HepG2 (cell line): Measurements from ENCODE around the gene CFAP99. TPM values are rescaled to one million over a fixed set of nuclear protein-coding genes. Genes with fewer than 3 reads are reported as not detected.

Experiments used
- ATAC-seq: fragments of 200-7000 bp; cut with Tn5 transposase; 3 replicates; pipeline ENCODE4 v1.9.1; 2020; ENCODE audit warnings: mild to moderate bottlenecking, moderate library complexity
- BruUV-seq: library from RNA; stranded (reverse); fragments of 400-500 nt; replicated peaks from 2 replicates; lab custom pipeline; 2021; lab: Mats Ljungman, UMichigan
- CTCF ChIA-PET: fragments of 300-600 bp; formaldehyde crosslinking; extraction: SDS; loops from one replicate; lab custom pipeline; 2021; ENCODE audit warnings: low total read pairs, inconsistent platforms, low intra/inter-chr PET ratio; lab: Yijun Ruan, JAX
- POLR2A ChIA-PET: fragments of 350-600 bp; sonication (Branson Sonifier 250); formaldehyde crosslinking; loops from one replicate; lab custom pipeline; 2020; ENCODE audit warnings: antibody characterized with exemption, inconsistent platforms; lab: Yijun Ruan, JAX
- DNase-seq: peaks from one replicate; pipeline ENCODE4 v3.0.0-alpha.2; 2015; ENCODE audit warnings: low spot score
- FAIRE-seq: peaks from 3 replicates; lab custom pipeline; 2011; peaks lifted over from hg19 to GRCh38; lab: Jason Lieb, UNC
- H2AFZ ChIP-seq: one replicate; pipeline ENCODE4 v1.6.1; 2011; ENCODE audit warnings: low read length, inconsistent platforms
- H3K27ac ChIP-seq: fragments of 300-600 bp; 3 replicates; pipeline ENCODE4 v1.8.0; 2011; ENCODE audit warnings: mixed run types, mild to moderate bottlenecking, mixed read lengths, low read length, inconsistent platforms; ENCODE audit not compliant: insufficient read depth; ENCODE audit errors: extremely low read length
- H3K27me3 ChIP-seq, 2 experiments: fragments of 200-600 bp in 1 of 2; 2 replicates in 1 of 2; 3 replicates in 1 of 2; pipeline versions ENCODE4 v1.6.0 to v1.8.0; 2011; ENCODE audit warnings: low read length in 2 of 2, mild to moderate bottlenecking in 2 of 2, moderate library complexity in 2 of 2, inconsistent platforms in 1 of 2; ENCODE audit not compliant: insufficient read depth in 2 of 2, control insufficient read depth in 1 of 2
- H3K36me3 ChIP-seq, 2 experiments: fragments of 200-600 bp in 1 of 2; replicated peaks in 1 of 2; 2 replicates in 1 of 2; 3 replicates in 1 of 2; pipeline versions ENCODE4 v1.5.1 to v1.8.0; 2011; ENCODE audit warnings: low read length in 2 of 2, inconsistent platforms in 1 of 2; ENCODE audit not compliant: insufficient read depth in 2 of 2, control insufficient read depth in 1 of 2
- H3K4me1 ChIP-seq: 2 replicates; pipeline ENCODE4 v1.5.1; 2012; ENCODE audit warnings: low read length, inconsistent platforms; ENCODE audit not compliant: insufficient read depth
- H3K4me2 ChIP-seq: 2 replicates; pipeline ENCODE4 v1.6.0; 2011; ENCODE audit warnings: low read depth, low read length, inconsistent platforms
- H3K4me3 ChIP-seq, 3 experiments: fragments of 200-600 bp in 1 of 3; sonication (generic), shearing (Covaris generic) in 1 of 3; replicated peaks in 1 of 3; 2 replicates each; pipeline ENCODE4 v1.5.1; 2011 to 2016; ENCODE audit warnings: low read length in 3 of 3, inconsistent platforms in 2 of 3, low read depth in 2 of 3, mild to moderate bottlenecking in 2 of 3, control low read depth in 1 of 3, mixed read lengths in 1 of 3; ENCODE audit not compliant: insufficient read depth in 1 of 3
- H3K79me2 ChIP-seq: one replicate; pipeline ENCODE4 v1.6.1; 2011; ENCODE audit warnings: low read length, inconsistent platforms; ENCODE audit not compliant: insufficient read depth
- H3K9ac ChIP-seq: 2 replicates; pipeline ENCODE4 v1.6.0; 2011; ENCODE audit warnings: mild to moderate bottlenecking, low read depth, low read length, inconsistent platforms; ENCODE audit not compliant: insufficient read depth
- H3K9me3 ChIP-seq: 2 replicates; pipeline ENCODE4 v1.5.1; 2012; ENCODE audit warnings: mild to moderate bottlenecking, low read length
- H4K20me1 ChIP-seq: 2 replicates; pipeline ENCODE4 v1.6.0; 2011; ENCODE audit warnings: inconsistent platforms, mild to moderate bottlenecking, low read length, moderate library complexity; ENCODE audit not compliant: insufficient read depth
- CHD4 ChIP-seq: fragments of 200-600 bp; sonication (generic); IDR thresholded peaks from 2 replicates; pipeline ENCODE4 v1.7.0; 2017; ENCODE audit warnings: mild to moderate bottlenecking, low read length, borderline replicate concordance
- KDM5B ChIP-seq: sonication (generic); formaldehyde crosslinking; IDR thresholded peaks from 2 replicates; pipeline ENCODE4 v1.4.0; 2020; ENCODE audit warnings: missing genetic modification reagents, mild to moderate bottlenecking, borderline replicate concordance
- KLF15 ChIP-seq: sonication (generic); formaldehyde crosslinking; IDR thresholded peaks from 2 replicates; pipeline ENCODE4 v1.8.1; 2023; ENCODE audit warnings: borderline replicate concordance, mild to moderate bottlenecking, inconsistent platforms, missing genetic modification reagents, mixed read lengths
- ONECUT2 ChIP-seq: sonication (generic); formaldehyde crosslinking; IDR thresholded peaks from 2 replicates; pipeline ENCODE4 v1.4.0; 2020; ENCODE audit warnings: missing genetic modification reagents
- PHF5A ChIP-seq: IDR thresholded peaks from one replicate; pipeline ENCODE4 v1.6.1; 2018; ENCODE audit warnings: low read depth, missing genetic modification reagents; ENCODE audit not compliant: unreplicated experiment
- STAT5B ChIP-seq: sonication (generic); formaldehyde crosslinking; IDR thresholded peaks from 2 replicates; pipeline ENCODE4 v1.4.0; 2020; ENCODE audit warnings: missing genetic modification reagents
- THAP11 ChIP-seq: IDR thresholded peaks from 2 replicates; pipeline ENCODE4 v1.6.1; 2016; ENCODE audit warnings: missing biosample characterization, missing genetic modification reagents
- TMF1 ChIP-seq: sonication (generic); formaldehyde crosslinking; IDR thresholded peaks from 2 replicates; pipeline ENCODE4 v1.8.1; 2022; ENCODE audit warnings: low read depth, missing genetic modification reagents
- TRIM24 ChIP-seq: sonication (generic); formaldehyde crosslinking; IDR thresholded peaks from 2 replicates; pipeline ENCODE4 v1.8.0; 2022; ENCODE audit warnings: mild to moderate bottlenecking, missing genetic modification reagents
- ZBTB7B ChIP-seq: sonication (generic); formaldehyde crosslinking; IDR thresholded peaks from 2 replicates; pipeline ENCODE4 v1.4.0; 2020; ENCODE audit warnings: missing genetic modification reagents
- ZMYM2 ChIP-seq: sonication (generic); formaldehyde crosslinking; IDR thresholded peaks from 2 replicates; pipeline ENCODE4 v1.8.0; 2022; ENCODE audit warnings: mild to moderate bottlenecking, missing genetic modification reagents
- ZNF543 ChIP-seq: sonication (generic); formaldehyde crosslinking; IDR thresholded peaks from 2 replicates; pipeline ENCODE4 v1.4.0; 2020; ENCODE audit warnings: mild to moderate bottlenecking, missing genetic modification reagents
- ZNF883 ChIP-seq: sonication (generic); formaldehyde crosslinking; IDR thresholded peaks from 2 replicates; pipeline ENCODE4 v1.5.1; 2020; ENCODE audit warnings: mild to moderate bottlenecking, missing genetic modification reagents; ENCODE audit errors: not compliant biosample characterization
- ZSCAN22 ChIP-seq: sonication (generic); formaldehyde crosslinking; IDR thresholded peaks from 2 replicates; pipeline ENCODE4 v1.4.0; 2020; ENCODE audit warnings: mild to moderate bottlenecking, missing genetic modification reagents
- ZSCAN9 ChIP-seq: IDR thresholded peaks from 2 replicates; pipeline ENCODE4 v1.6.1; 2016; ENCODE audit warnings: borderline replicate concordance
- WGBS: methylation state at CpG from one replicate; pipeline ENCODE4 v1.1.6; 2017; ENCODE audit warnings: low lambda C conversion rate; 5-methylcytosine and 5-hydroxymethylcytosine counted together
- in situ Hi-C: cut with HindIII; loops from 2 replicates; pipeline ENCODE4 v1.10.0; 2017; ENCODE audit warnings: low pct_unique_long_range_greater_than_20kb; ENCODE audit not compliant: extremely low pct_ligation_motif_present
- intact Hi-C: fragments of 100-400 bp; cut with micrococcal nuclease; formaldehyde crosslinking; loops from one replicate; pipeline ENCODE4 v1.10.0; 2022; ENCODE audit not compliant: unreplicated experiment
- polyA plus RNA-seq, 8 experiments: library from polyadenylated mRNA; depleted of rRNA in 3 of 8; stranded (reverse) in 7 of 8; unstranded in 1 of 8; fragments of >200 nt; fragmentation: Illumina TruSeq in 4 of 8; extraction: Trizol in 4 of 8; gene quantifications; 2 replicates each; pipeline versions ENCODE4 v1.2.1 to v1.2.3, GENCODE V29; 2011 to 2016; ENCODE audit warnings: low read depth in 4 of 8, missing spikeins in 1 of 8, mixed read lengths in 1 of 8; ENCODE audit not compliant: insufficient read depth in 1 of 8
- total RNA-seq, 5 experiments: library from RNA; depleted of rRNA; stranded (reverse); fragments of >200 nt; fragmentation: Illumina TruSeq; extraction: Trizol; gene quantifications; 2 replicates each; pipeline ENCODE4 v1.2.3, GENCODE V29; 2016; ENCODE audit warnings: low read depth in 1 of 5
- TF ChIP-seq, protein P1 (sequence below): sonication (generic); formaldehyde crosslinking; conservative IDR thresholded peaks from 2 replicates; pipeline ENCODE4 v1.4.0; 2020; ENCODE audit warnings: missing genetic modification reagents
- TF ChIP-seq, protein P2 (sequence below): sonication (generic); formaldehyde crosslinking; IDR thresholded peaks from 2 replicates; pipeline ENCODE4 v1.4.0; 2020; ENCODE audit warnings: missing genetic modification reagents

The CFAP99 gene
- total and polyA plus RNA-seq, 2 of the 13 experiments (the other 11 are each of a cell fraction or from before 2014, with no cell fraction given): not detected

DNA sequence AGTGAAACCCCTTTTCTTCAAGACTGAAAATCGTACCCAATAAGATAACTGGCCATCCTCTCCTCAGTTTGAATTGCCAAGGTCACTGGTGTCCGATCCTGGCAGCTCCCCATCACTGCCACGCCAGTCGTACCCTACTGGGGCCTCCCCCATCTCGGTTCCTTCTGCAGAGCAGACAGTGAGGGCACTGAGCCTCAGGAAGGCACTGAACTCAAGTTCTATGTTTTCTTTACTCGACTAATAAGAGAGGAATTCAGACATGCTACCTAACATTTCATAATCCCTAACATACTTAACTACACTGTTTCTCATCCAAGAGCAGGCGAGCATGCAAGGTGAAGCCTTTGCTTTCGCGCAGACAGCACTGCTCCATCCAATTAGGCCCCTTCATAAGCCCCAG is 23.7 kb upstream of the CFAP99 start:
- intact Hi-C loops: no loop called here
- H3K27me3 ChIP-seq: peaks cover 5 to 67% of the 10 kb centered on the region in 2 experiments
- H3K27ac ChIP-seq: no peak overlapping the region
- DNase-seq: no peak
- ChIA-PET POLR2A (no interaction called here), CTCF (no interaction called here)
- in situ Hi-C loops: no loop called here
- BruUV-seq: no TSS peak
- FAIRE-seq: no peak
- H3K9me3 ChIP-seq: no peaks in the 10 kb centered on the region
- H4K20me1 ChIP-seq: no peaks in the 10 kb centered on the region
- H3K36me3 ChIP-seq: no peaks in the 10 kb centered on the region
- no peak overlapping the region for H3K4me3 ChIP-seq
- no peak overlapping the region for H2AFZ ChIP-seq
- H3K9ac ChIP-seq: no peak overlapping the region
- H3K79me2 ChIP-seq: no peaks in the 10 kb centered on the region
- no peak for ATAC-seq
- H3K4me2 ChIP-seq: no peak overlapping the region
- TF ChIP-seq ZNF883 (CRISPR knock-in tag) (no peak), CHD4 (no peak), STAT5B (CRISPR knock-in tag) (no peak), ONECUT2 (CRISPR knock-in tag) (no peak), KLF15 (CRISPR knock-in tag) (no peak), TRIM24 (CRISPR knock-in tag) (no peak), ZMYM2 (CRISPR knock-in tag) (no peak), ZNF543 (CRISPR knock-in tag) (no peak), ZSCAN9 (CRISPR knock-in tag) (no peak), THAP11 (CRISPR knock-in tag) (no peak), ZBTB7B (CRISPR knock-in tag) (no peak), TMF1 (CRISPR knock-in tag) (no peak), KDM5B (CRISPR knock-in tag) (no peak), PHF5A (CRISPR knock-in tag) (no peak), ZSCAN22 (CRISPR knock-in tag) (no peak)
- TF ChIP-seq, protein P1, sequence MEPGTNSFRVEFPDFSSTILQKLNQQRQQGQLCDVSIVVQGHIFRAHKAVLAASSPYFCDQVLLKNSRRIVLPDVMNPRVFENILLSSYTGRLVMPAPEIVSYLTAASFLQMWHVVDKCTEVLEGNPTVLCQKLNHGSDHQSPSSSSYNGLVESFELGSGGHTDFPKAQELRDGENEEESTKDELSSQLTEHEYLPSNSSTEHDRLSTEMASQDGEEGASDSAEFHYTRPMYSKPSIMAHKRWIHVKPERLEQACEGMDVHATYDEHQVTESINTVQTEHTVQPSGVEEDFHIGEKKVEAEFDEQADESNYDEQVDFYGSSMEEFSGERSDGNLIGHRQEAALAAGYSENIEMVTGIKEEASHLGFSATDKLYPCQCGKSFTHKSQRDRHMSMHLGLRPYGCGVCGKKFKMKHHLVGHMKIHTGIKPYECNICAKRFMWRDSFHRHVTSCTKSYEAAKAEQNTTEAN (CRISPR knock-in tag): no peak
- TF ChIP-seq, protein P2, sequence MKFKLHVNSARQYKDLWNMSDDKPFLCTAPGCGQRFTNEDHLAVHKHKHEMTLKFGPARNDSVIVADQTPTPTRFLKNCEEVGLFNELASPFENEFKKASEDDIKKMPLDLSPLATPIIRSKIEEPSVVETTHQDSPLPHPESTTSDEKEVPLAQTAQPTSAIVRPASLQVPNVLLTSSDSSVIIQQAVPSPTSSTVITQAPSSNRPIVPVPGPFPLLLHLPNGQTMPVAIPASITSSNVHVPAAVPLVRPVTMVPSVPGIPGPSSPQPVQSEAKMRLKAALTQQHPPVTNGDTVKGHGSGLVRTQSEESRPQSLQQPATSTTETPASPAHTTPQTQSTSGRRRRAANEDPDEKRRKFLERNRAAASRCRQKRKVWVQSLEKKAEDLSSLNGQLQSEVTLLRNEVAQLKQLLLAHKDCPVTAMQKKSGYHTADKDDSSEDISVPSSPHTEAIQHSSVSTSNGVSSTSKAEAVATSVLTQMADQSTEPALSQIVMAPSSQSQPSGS (CRISPR knock-in tag): no peak
- H3K4me1 ChIP-seq: peaks cover 25% of the 10 kb centered on the region
- 65% methylated on average over 9 of the region's 9 CpGs for WGBS
